ENCODE results near the gene MESP1.
"Not testable (repeated sequence)": the region's sequence is repeated elsewhere in the genome, so short reads cannot be mapped to it uniquely, and the experiment has no call there.

The MESP1 gene, protein sequence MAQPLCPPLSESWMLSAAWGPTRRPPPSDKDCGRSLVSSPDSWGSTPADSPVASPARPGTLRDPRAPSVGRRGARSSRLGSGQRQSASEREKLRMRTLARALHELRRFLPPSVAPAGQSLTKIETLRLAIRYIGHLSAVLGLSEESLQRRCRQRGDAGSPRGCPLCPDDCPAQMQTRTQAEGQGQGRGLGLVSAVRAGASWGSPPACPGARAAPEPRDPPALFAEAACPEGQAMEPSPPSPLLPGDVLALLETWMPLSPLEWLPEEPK

DNA sequence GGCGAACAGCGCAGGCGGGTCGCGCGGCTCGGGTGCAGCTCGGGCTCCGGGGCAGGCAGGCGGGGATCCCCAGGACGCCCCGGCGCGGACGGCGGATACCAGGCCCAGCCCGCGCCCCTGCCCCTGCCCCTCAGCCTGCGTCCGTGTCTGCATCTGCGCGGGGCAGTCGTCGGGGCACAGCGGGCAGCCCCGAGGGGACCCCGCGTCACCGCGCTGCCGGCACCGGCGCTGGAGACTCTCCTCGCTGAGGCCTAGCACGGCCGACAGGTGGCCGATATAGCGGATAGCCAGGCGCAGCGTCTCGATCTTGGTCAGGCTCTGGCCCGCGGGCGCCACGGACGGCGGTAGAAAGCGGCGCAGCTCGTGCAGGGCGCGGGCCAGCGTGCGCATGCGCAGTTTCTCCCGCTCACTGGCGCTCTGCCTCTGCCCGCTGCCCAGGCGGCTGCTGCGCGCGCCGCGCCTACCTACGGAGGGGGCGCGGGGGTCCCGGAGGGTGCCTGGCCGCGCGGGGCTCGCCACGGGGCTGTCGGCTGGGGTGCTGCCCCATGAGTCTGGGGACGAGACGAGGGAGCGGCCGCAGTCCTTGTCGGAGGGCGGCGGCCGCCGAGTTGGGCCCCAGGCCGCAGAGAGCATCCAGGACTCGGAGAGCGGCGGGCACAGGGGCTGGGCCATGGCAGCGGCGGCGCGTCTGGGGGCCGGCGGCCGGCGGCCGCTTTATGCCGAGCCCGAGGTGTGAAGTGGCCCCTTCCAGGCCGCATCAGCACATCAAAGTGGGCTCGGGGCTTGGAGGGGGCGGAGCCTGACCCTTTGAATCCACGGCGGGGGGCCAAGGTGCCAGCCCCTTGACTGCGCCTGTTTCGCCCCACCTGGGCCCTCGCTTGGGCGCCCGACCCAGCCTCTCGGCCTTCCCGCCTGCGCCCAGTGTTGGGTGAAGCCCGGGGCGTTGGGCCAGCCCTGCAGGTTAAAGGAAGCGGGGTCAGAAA is at the start of gene MESP1:
Gene MESP1 (minus strand): TSS at position 690 of the 983 bp plus-strand sequence. CDS start 18 bp downstream, at position 672.
- DNase-seq (ENCODE audit: low read depth), result peak; percentile 79

DNA sequence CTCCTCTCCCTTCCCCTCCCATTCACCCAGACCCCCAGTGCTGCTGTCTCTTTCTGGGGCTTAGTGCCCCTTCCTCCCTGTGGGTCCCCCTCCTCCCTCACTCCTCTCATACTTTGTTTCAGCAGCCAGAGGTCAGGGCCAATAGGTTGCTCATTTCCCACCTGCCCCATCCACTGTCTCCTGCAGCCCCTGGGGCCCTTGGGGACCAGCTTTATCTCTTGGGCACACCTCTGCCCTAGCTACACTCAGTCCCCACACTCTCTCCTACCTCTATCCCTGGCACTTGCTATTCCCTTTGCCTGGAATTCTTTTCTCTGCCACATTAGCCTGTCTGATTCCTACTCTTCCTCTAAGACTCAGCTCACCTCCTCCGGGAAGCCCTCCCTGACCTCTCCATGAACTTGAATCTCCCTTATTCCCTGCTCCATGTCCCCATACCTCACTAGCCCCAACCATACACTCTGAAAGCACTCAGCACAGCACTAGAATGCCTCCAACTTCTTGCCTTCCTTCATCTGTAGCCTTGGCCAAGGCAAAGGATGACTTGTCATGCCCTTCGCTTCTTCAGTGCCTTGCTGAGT is 49.0 kb upstream of the MESP1 start:
- DNase-seq (ENCODE audit: low read depth), result no peak

DNA sequence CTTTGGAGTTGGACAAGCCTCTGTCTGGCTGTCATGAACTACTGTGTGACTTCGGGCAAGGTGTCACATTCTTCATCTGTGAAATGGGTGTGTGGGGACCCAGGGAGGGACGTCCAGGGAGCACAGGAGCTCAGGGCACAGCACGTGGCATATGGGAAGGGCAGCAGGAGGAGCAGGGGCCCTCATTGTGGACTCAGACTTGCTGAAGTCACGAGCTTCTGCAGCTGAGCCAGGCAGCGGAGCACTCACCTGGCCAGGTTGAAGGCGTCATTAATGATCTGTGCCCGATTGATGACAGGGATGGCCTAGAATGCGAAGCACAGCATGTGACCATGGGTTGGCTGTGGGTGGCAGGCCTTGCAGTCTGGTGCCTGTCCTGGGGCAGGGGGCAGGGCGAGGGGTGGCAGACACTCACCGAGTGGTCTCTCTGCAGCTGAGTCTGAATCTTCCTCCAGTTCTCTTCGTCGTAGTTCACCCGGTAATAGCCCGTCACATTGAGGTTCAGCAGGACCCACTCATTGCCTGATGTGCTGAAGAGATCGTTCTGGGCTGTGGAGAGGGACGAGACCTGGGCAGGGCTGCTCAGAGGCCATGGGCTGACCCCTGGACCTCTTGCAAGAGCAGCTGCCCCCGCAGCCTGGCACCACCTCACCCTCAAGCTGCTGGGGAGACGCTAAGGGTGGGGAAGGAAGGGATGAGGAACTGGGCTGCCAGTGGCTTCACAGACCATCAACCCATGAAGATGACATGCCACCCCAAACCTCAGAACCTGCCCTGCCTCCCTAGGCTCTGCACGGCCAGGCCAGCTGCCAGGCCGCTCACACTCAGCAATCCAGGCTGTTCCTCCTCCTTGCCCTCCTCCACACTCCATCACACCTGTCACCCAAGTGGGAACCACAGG is 48.2 kb upstream of the MESP1 start:
- no peak for DNase-seq (ENCODE audit: low read depth)

DNA sequence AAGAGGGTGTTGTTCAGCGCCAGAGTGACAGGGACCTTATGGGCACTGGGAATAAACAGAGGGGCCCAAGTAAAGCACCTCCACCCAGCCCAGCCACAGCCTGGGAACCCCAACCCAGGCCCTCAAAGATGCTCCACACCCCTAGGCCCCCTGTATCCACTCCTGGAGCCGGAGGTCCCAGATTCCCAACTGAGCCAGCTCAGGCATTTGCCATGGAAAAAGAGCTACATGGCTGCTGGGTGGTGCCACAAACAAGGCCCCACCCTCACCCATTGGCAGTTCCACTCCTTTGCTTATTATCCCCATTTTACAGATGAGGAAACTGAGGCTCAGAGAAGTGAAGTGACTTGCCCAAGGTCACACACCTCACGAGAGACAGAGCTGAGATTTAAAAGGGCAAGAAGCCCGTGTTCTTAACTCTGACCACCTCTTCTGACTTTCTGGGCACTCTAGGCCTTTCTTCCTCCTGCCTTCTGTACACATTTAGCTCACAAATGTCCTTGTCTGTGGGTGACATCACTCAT is 46.7 kb upstream of the MESP1 start:
- DNase-seq (ENCODE audit: low read depth), result no peak

DNA sequence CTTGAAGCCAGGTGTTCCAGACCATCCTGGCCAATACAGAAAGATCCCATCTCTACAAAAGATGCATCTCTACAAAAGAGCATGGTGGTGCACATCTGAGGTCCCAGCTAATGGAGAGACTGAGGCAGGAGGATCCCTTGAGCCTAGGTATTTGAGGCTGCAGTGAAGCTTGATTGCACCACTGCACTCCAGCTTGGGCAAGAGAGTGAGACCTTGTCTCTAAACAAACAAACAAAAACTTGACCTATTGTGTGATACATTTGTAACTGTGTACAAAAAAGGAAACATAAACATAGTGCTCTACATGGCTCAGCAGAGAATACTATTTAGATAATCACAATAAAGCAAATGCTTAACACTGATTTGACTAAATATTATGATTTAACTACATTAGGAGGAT is 44.9 kb upstream of the MESP1 start:
- no peak for DNase-seq (ENCODE audit: low read depth)

DNA sequence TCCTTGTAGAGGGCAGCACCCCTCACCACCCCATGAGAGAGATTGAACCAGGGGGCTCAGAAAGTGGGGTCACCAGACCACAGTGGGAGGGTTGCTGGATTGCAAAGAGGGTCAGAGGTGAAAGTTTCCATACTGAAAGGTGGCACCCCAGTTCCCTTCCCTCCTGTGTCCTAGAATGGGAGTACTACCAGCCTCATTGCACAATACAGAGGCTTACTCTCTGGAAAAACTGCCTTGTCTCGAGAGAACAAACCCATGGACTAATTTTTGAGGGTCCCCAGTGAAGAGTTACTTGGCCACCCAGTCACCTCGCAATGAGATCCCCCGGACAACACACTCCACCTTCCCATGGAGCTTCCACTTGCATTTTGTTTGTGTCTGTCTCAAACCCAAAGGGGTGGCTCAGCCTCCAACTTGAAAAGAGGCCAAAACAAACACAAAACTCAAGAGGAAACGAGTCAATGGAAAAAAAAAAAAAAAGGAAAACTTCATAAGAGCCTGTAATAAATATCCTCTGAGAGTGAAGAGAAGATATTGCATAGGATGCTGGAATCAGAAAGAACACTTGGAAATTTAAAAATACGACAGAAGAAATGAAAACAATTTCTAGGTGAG is 43.7 kb upstream of the MESP1 start:
- DNase-seq (ENCODE audit: low read depth), result no peak

DNA sequence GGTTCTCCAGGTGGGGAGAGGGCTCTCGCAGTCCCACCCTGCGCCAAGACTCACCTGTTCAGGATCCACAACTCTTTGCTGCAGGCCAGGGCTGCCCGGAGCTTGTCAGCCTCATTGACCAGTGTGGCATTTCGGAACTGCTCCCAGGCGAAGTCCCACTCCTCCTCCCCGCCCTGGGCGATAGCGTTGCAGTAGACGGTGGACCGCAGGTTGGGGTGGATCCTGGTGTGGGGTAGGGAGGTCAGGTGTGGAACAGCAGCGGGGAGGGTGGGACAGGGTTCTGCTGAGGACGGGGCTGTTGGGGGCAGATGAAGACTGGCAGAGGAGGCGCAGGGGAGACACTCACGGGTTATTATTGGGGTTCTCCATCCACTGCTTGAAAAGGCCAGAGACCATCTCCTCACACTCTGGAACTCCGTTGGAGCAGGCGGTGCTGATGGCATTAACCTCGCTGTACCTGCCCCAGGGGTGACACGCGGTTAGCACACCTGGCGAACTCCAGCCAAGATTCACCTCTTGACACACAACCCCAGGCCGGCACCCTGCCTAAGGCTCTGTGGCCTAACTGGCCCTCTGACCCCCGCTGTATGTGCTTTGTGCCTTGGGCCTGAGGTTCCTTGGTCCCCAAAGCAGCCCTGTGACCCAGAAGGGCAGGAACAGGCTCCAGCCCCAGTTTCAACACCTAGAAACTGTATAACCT is 41.2 kb upstream of the MESP1 start:
- no peak for DNase-seq (ENCODE audit: low read depth)

DNA sequence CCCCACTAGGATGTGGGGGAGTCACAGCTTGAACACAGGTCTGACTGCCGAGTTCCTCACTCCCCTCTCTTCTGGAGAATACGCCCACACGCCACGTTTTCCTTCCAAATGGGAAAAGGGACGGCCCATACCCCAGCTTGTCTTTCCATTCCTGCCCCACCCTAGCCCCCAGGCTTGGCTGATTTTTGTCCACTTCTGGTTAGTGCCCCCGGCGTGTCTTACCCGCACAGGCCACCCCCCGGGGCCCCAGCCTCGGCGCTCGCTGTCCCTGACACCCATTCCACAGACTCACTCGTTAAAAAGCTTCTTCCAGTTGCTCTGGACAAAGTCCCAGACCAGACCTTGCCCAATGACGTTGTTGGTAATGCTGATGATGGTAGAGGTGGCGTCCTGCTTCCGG is 39.6 kb upstream of the MESP1 start:
- DNase-seq (ENCODE audit: low read depth), result no peak

DNA sequence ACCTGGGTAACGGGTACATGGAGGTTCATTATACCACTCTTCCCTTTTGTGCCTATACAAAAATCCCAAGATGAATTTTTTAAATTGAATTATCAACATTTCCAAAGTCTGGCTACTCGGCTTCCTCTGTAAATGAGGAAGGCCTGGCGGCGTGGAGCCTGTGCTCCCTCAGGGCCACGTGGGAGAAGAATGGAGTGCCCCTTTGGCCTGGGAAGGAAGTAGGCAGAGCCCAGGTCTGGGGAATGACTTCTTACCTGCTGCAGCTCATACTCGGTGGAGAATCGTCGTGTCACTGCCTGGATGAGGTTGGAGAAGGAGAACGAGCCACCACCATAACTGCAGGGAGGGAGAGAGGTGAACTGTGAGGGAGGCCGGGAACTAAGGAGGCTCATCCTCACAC is 39.2 kb upstream of the MESP1 start:
- DNase-seq (ENCODE audit: low read depth), result no peak

DNA sequence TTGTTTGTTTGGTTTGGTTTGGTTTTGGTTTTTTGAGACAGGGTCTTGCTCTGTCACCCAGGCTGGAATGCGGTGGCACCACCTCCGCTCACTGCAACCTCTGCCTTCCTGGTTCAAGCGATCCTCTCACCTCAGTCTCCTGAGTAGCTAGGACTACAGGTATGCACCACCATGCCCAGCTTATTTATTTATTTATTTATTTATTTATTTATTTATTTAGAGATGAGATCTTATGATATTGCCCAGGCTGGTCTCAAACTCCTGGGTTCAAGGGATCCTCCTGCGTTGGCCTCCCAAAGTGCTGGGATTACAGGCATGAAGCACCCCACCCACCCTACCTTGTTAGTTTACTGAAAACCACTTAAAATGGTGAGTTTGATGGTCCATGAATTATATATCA is 37.5 kb upstream of the MESP1 start:
- not testable (repeated sequence) for DNase-seq (ENCODE audit: low read depth)

DNA sequence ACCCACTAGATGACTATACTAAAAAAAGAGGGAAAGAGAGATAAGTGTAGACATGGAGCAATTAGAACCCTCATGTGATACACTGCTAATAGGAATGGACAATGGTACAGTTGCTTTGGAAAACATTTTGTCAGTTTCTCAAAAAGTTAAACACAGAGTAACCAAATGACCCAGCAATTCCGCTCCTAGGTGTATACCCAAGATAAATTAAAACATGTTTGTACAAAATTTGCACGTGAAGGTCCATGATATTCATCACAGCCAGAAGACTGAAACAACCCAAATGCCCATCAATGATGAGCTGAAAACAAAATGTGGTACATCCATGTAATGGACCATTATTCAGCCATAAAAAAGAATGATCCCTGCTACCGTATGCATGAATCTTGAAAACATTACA is 36.9 kb upstream of the MESP1 start:
- no peak for DNase-seq (ENCODE audit: low read depth)

DNA sequence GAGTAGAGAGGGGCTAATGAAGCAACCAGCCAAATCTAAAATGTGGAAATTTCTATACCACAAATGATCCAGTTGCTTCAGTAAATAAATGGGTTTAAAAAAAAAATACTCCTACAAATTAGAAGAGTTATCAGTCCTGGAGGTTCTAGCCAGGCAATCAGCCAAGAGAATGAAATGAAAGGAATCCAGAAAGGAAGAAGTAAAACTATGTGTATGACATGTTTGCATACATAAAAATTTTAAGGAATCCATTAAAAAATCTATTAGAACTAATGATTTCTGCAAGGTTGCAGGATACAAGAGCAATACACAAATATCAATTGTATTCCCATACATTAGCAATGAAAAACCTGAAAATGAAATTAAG is 34.7 kb upstream of the MESP1 start:
- DNase-seq (ENCODE audit: low read depth), result no peak

DNA sequence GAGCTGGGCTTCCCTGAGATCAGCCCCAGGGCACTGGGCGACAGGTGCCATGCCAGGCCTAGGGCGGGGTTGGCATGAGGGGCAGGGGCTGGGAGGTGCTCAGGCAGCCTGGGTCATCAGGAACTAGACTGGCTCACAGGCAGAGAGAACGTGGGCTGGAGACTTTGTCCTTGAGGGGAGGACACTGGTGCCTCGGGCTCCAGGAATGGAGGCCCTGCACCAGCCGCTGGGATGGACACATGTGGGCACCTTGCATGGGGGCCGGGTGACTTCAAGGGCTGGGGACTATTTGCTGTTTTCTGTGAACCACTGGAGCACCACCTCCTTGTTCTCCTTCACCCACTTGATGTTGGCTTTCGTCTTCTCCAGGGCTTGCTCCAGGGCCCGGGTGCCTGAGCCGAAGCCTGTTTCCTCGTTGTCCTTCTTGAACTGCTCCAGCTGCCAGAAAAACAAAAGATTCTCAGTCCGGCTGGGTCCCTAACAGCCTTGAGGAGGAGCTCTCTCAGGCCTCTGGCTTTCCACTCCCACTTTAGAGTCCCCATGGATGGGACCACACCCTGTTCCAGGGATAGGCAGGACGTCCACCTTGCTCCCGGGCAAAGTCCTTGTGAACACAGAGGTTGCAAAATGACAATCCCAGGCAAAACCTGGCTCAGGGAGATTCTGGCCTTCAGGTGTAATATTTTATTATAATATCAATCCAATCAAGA is 34.2 kb upstream of the MESP1 start:
- no peak for DNase-seq (ENCODE audit: low read depth)

DNA sequence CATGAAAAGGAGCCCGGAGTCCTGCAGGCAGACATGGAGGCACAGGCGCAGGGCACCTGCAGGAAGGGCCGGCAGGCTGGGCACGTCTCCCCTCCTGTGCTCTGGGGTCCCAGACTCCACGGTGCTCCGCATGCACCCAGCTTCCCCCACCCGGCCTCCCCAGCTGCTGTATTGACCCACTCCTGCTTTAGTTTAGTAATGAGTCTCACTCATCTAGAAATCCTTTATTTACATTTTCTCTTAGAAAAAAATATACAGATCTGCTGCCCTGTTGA is 33.6 kb upstream of the MESP1 start:
- DNase-seq (ENCODE audit: low read depth), result no peak

DNA sequence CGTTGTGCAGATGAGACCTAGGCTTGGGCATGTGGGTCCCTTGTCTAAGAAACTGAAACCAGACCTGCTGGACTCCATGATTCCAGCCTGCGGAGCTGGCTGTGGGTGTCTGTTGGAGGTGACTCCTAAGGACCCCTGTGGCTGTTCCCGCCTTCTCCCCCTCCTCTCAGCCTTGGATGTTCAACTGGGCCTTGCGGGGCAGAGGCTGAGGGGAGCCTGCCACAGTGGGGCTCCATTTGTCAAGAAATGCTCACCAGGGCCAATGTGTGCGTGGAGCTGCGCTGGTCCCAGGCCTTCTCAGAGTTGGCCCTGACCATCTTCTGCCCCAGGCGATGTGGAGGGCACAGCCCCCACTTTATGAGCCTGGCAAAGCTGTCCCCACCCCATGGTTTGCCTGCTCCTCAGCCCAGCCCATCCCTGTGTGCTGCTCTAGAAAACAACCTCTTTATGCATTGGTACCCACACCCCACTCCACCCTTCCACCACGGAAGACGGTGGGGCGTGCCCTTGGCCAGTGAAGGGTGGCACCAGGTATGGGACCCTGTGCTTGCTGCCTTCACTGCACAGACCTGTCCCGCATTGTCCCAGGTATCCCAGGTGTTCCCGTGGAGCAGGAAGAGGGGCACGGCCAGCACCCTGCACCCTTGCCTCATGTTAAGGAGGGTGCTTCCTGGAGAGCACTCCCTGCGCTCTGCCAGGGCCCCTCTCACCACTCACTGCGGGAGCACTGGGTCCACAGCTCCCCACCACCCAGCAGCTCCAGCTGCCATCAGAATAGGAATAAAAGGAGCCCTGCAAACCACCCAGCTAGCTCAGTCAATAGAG is 33.0 kb upstream of the MESP1 start:
- DNase-seq (ENCODE audit: low read depth), result no peak

DNA sequence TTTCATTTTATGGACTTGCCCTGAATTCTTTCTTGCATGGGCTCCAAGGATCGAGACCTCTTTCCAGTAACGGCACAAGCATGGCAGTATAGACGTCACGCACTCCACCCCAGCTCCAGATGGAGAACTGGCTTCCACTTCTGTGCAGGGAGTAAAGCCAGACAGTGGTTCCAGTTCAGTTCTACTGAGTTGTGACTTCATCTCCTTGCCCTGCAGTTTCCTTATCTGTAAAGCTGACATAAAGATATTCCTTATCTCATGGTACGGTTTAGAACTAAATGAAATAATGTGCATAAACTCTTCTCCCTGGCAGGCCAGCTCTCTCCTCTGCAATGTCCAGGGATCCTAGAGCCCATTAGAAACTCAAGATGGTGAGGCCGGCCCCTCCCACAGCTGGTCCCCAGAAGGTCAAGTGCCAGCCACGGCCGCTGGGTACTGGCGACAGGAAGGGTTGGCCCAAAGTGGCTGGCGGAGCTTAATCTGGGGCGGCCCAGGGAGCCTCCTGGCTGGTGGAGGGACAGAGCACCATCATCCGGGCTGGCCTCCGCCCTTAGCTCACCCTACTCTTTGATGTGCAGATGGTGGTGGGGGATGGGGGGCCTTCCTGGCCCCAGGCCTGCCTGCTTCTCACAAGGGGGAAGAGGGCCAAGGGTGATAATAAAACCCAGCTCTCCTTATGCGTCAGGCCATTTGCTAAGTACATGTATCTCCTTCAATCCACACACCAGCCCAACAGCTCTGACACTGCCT is 32.2 kb upstream of the MESP1 start:
- no peak for DNase-seq (ENCODE audit: low read depth)

DNA sequence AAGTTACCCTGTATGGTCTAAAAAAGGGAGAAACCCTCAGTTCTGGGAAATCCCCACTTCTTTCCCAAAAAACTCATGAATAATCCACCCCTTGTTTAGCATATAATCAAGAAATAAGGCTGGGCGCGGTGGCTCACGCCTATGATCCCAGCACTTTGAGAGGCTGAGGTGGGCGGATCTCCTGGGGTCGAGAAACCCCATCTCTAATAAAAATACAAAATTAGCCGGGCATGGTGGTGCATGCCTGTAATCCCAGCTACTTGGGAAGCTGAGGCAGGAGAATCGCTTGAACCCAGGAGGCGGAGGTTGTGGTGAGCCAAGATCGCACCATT is 31.5 kb upstream of the MESP1 start:
- DNase-seq (ENCODE audit: low read depth), result not testable (repeated sequence)

DNA sequence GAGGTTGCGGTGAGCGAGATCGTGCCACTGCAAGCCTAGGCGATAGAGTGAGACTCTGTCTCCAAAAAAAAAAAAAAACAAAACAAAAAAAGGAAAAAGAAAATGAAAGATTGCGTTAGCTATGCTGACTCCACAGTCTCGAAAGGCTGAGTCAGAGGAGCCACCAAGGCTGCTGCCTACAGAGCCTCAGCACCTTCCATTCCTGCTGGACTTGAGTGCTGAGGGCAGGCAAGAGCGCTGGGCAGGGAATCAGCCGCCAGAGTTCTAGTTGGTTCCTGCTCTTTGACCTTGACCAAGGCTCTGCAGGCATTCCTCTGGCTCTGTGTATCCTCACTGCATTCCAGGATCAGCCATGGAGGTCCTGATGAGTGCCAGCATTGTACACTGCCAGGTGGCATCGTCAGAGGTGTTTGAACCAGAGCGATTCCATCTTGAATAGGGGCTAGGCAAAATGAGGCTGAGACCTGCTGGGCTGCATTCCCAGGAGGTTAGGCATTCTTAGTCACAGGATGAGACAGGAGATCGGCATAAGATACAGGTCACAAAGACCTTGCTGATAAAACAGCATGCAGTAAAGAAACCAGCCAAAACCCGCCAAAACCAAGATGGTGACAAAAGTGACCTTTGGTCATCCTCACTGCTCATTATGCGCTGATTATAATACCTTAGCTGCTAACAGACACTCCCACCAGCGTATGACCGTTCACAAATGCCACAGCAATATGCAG is 31.0 kb upstream of the MESP1 start:
- DNase-seq (ENCODE audit: low read depth), result no peak

All from stimulated activated CD8-positive, alpha-beta memory T cell treated with anti-CD3 and anti-CD28 coated beads, Interleukin-12 subunit alpha, Interleukin-12 subunit beta, amount 100 ng/mL, for 4 hours (primary cell).